OCI-LY3 (cell line): ENCODE measurements around the gene CDK17.

Experiments
- H2AFZ ChIP-seq: fragments of 200-600, 300-600 bp; shearing (Covaris generic); 2 replicates; pipeline ENCODE4 v1.6.0; 2014; ENCODE audit warnings: antibody characterized with exemption, low read depth, low read length
- H3K27ac ChIP-seq: fragments of 200-600, 300-600 bp; sonication (generic); 2 replicates; pipeline ENCODE4 v1.5.1; 2014; ENCODE audit warnings: mild to moderate bottlenecking, low read length, moderate library complexity, mixed read lengths
- H3K27me3 ChIP-seq: fragments of 200-600, 300-600 bp; sonication (generic); 2 replicates; pipeline ENCODE4 v1.6.1; 2014; ENCODE audit warnings: low read depth, low read length, mixed read lengths
- H3K36me3 ChIP-seq: fragments of 200-600, 300-600 bp; sonication (generic); replicated peaks from 2 replicates; pipeline ENCODE3; 2014; ENCODE audit warnings: low read depth, low read length, mixed read lengths
- H3K4me1 ChIP-seq: fragments of 300-600, 200-600 bp; sonication (generic); 2 replicates; pipeline ENCODE4 v1.6.1; 2014; ENCODE audit warnings: low read length, mixed read lengths
- H3K4me2 ChIP-seq: fragments of 200-600, 300-600 bp; sonication (generic); 2 replicates; pipeline ENCODE4 v1.6.1; 2014; ENCODE audit warnings: low read length, mixed read lengths
- H3K4me3 ChIP-seq: fragments of 300-600, 200-600 bp; sonication (generic); 2 replicates; pipeline ENCODE4 v1.5.1; 2014; ENCODE audit warnings: antibody characterized with exemption, mild to moderate bottlenecking, low read length, moderate library complexity
- H3K79me2 ChIP-seq: fragments of 300-600, 200-600 bp; shearing (Covaris generic); 2 replicates; pipeline ENCODE4 v1.6.1; 2014; ENCODE audit warnings: mild to moderate bottlenecking, low read length, mixed read lengths
- H3K9ac ChIP-seq: fragments of 300-600, 200-600 bp; shearing (Covaris generic); 2 replicates; pipeline ENCODE4 v1.6.0; 2014; ENCODE audit warnings: mild to moderate bottlenecking, low read length, moderate library complexity
- H3K9me3 ChIP-seq: fragments of 200-600, 300-600 bp; shearing (Covaris generic); 2 replicates; pipeline ENCODE4 v1.6.1; 2014; ENCODE audit warnings: low read length, mixed read lengths; ENCODE audit not compliant: insufficient read depth
- H4K20me1 ChIP-seq: fragments of 200-600, 300-600 bp; sonication (generic); 2 replicates; pipeline ENCODE4 v1.6.1; 2016; ENCODE audit warnings: low read length, mixed read lengths; ENCODE audit not compliant: insufficient read depth
- CTCF ChIP-seq: fragments of 200-600, 300-600 bp; sonication (generic); IDR thresholded peaks from 2 replicates; pipeline ENCODE4 v1.5.1; 2014; ENCODE audit warnings: antibody characterized with exemption, low read length, low read depth
- EZH2phosphoT487 ChIP-seq: fragments of 200-600 bp; shearing (Covaris generic); IDR thresholded peaks from 2 replicates; pipeline ENCODE4 v1.6.1; 2018; ENCODE audit warnings: antibody characterized with exemption, mixed run types, low read depth

Gene CDK17

GRCh38 chr12:96271469-96272199 is 128.6 kb downstream of the CDK17 start:
- peaks cover 9% of the 10 kb centered on the region; the same call in 1 of the 2 replicates for H4K20me1 ChIP-seq
- no peaks in the 10 kb centered on the region for H3K79me2 ChIP-seq
- H3K9me3 ChIP-seq: no peaks in the 10 kb centered on the region
- no peak overlapping the region for H3K4me3 ChIP-seq
- no peak overlapping the region for H3K27ac ChIP-seq
- H2AFZ ChIP-seq: no peak overlapping the region
- peaks cover 19% of the 10 kb centered on the region for H3K4me1 ChIP-seq
- H3K36me3 ChIP-seq: peaks cover 37% of the 10 kb centered on the region
- TF ChIP-seq CTCF: no peak
- no peak for TF ChIP-seq EZH2phosphoT487
- H3K9ac ChIP-seq: no peak overlapping the region
- H3K27me3 ChIP-seq: no peaks in the 10 kb centered on the region
- H3K4me2 ChIP-seq: no peak overlapping the region

- Histone ChIP-seq H3K4me1 (peaks cover 9% of the 10 kb centered on the region), H2AFZ (no peak overlapping the region), H3K27me3 (no peaks in the 10 kb centered on the region), H3K36me3 (peaks cover 41% of the 10 kb centered on the region), H3K4me2 (no peak overlapping the region), H3K79me2 (peaks cover 2% of the 10 kb centered on the region; the same call in 1 of the 2 replicates), H3K9ac (no peak overlapping the region), H3K9me3 (no peaks in the 10 kb centered on the region), H3K4me3 (no peak overlapping the region), H3K27ac (no peak overlapping the region), H4K20me1 (peaks cover 9% of the 10 kb centered on the region; the same call in 1 of the 2 replicates)
- no peak for TF ChIP-seq EZH2phosphoT487
- TF ChIP-seq CTCF: no peak
Measured at GRCh38 chr12:96266238-96266637, 134.0 kb downstream of the CDK17 start.

- H3K4me3 ChIP-seq: no peak overlapping the region
- no peaks in the 10 kb centered on the region for H3K27me3 ChIP-seq
- no peak overlapping the region for H2AFZ ChIP-seq
- peaks cover 5% of the 10 kb centered on the region; the same call in 1 of the 2 replicates for H3K79me2 ChIP-seq
- TF ChIP-seq CTCF: no peak
- TF ChIP-seq EZH2phosphoT487: no peak
- H3K36me3 ChIP-seq: peaks cover 41% of the 10 kb centered on the region
- H3K9me3 ChIP-seq: no peaks in the 10 kb centered on the region
- peaks cover 9% of the 10 kb centered on the region; the same call in 1 of the 2 replicates for H4K20me1 ChIP-seq
- no peak overlapping the region for H3K27ac ChIP-seq
- no peak overlapping the region for H3K4me2 ChIP-seq
- peaks cover 9% of the 10 kb centered on the region for H3K4me1 ChIP-seq
- no peak overlapping the region for H3K9ac ChIP-seq
Measured at GRCh38 chr12:96265836-96266235, 134.4 kb downstream of the CDK17 start.

- H3K9me3 ChIP-seq: no peaks in the 10 kb centered on the region
- no peak overlapping the region for H3K9ac ChIP-seq
- peaks cover 44% of the 10 kb centered on the region for H3K36me3 ChIP-seq
- TF ChIP-seq CTCF: no peak
- no peak for TF ChIP-seq EZH2phosphoT487
- H3K4me3 ChIP-seq: no peak overlapping the region
- no peaks in the 10 kb centered on the region for H3K27me3 ChIP-seq
- H2AFZ ChIP-seq: no peak overlapping the region
- peaks cover 9% of the 10 kb centered on the region for H3K4me1 ChIP-seq
- H3K79me2 ChIP-seq: peaks cover 7% of the 10 kb centered on the region; the same call in 1 of the 2 replicates
- H3K27ac ChIP-seq: no peak overlapping the region
- H3K4me2 ChIP-seq: no peak overlapping the region
- H4K20me1 ChIP-seq: peaks cover 9% of the 10 kb centered on the region; the same call in 1 of the 2 replicates
Measured at GRCh38 chr12:96265400-96265799, 134.8 kb downstream of the CDK17 start.
